Measurements from ENCODE around the gene NOL11.

DNA sequence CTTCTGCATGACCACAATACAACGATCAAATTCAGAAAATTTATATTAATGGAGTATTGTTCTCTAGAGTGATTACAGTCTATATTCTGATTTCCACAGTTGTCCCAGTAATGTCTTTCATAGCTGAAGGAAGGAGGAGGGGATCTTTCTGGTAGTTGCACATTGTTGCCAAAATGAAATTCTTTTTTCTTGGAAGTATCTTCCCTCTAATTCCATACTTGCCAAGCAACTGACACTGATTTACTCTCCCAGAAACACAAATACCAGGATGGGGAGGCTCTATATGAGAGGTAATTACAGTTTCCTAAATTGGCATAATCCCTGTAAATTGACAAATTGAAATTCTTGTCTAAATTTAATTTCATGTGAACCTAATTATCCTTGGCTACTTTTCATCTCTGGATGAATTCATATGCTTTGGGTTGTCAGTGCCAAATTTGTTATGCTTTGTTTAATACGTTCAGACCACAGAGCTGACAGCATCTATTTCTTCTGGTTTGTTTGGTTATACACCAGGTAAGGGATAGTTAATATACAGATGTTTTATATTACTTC is 30.0 kb downstream of the NOL11 start:
- TF ChIP-seq, protein P1, sequence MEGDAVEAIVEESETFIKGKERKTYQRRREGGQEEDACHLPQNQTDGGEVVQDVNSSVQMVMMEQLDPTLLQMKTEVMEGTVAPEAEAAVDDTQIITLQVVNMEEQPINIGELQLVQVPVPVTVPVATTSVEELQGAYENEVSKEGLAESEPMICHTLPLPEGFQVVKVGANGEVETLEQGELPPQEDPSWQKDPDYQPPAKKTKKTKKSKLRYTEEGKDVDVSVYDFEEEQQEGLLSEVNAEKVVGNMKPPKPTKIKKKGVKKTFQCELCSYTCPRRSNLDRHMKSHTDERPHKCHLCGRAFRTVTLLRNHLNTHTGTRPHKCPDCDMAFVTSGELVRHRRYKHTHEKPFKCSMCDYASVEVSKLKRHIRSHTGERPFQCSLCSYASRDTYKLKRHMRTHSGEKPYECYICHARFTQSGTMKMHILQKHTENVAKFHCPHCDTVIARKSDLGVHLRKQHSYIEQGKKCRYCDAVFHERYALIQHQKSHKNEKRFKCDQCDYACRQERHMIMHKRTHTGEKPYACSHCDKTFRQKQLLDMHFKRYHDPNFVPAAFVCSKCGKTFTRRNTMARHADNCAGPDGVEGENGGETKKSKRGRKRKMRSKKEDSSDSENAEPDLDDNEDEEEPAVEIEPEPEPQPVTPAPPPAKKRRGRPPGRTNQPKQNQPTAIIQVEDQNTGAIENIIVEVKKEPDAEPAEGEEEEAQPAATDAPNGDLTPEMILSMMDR (IDR thresholded peaks at IDR 0.05) = no peak
- no peak for TF ChIP-seq POLR2AphosphoS5 (IDR thresholded peaks at IDR 0.05; ENCODE audit: insufficient read depth in 1 of 2, low read depth in 1 of 2)

Data from vagina (tissue), 2 donors.